HL-60/S4 treated with phorbol 12-myristate 13-acetate at 8.2 ng/mL for 4 days and 3 days (cell line): ENCODE data around the gene TSPAN5.

ENCODE experiments used
- in situ Hi-C: fragments of 300-500 bp; cut with MboI; formaldehyde crosslinking; loops from 2 replicates; pipeline ENCODE4 v1.15.0; 2022; ENCODE audit warnings: low sequenced_read_pairs

Gene TSPAN5

GRCh38 chr4:98522062-98522461, 136.3 kb downstream of the TSPAN5 start:
- in situ Hi-C loops, result no loop called here

DNA sequence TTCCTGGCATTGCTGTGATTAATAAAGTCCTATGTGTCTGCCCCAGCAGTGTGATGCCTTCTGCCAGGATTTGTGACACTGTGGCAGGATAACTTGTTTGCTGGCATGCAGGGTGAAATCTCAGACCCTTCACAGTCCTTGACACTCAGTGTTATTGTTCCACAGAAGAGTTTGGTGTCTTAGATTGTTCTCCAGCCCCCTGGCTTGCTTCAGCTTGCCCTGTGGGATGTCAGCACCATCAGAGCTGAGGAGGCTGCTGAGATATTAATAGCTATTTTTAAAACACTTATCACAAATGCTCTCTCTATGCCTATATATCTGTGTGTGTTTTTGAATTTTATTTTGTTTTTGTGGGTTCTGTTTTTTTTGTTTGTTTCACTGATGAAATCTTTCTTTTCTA, 136.9 kb downstream of the TSPAN5 start:
- in situ Hi-C loops, result no loop called here

GRCh38 chr4:98519268-98519977, 139.0 kb downstream of the TSPAN5 start:
- in situ Hi-C loops, result no loop called here

GRCh38 chr4:98518559-98519267, 139.7 kb downstream of the TSPAN5 start:
- in situ Hi-C loops, result no loop called here

DNA sequence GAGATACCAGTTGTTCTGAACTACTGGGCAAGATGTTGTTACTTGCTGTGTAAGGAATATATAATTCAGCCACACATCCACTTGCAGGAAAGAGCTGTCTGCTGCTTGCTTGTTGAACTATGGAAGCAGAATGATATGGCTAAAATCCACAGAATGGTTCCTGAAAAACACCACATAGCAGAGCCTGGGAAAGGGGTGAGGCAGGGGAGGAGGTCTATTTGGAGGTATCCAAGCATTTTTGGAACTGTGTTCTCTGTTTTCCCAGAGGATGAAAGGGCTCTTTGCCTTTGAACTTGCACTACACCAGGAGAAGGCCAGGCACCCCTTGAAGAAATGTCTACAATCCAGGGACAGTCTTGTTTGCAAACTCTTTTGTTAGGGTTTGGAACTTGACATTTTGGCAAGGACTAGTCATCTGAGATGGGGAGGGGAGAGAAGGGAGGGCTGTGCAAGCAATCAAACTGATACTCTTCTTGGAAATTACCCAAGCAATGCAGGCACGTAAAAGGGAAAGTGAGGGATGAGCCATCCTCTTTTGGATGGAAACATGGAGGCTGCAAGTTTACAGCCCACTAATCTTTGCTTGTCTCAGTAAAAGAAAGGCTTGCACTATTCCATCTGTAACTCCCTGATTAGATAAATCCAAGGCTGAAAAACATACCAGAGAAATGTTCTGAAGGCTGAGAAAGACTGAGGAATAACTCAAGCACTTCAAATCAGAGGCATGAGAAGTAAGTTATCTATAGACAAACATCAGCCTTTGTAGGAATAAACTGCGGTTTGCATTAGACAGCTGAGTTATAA, 141.0 kb downstream of the TSPAN5 start:
- in situ Hi-C loops, result no loop called here

DNA sequence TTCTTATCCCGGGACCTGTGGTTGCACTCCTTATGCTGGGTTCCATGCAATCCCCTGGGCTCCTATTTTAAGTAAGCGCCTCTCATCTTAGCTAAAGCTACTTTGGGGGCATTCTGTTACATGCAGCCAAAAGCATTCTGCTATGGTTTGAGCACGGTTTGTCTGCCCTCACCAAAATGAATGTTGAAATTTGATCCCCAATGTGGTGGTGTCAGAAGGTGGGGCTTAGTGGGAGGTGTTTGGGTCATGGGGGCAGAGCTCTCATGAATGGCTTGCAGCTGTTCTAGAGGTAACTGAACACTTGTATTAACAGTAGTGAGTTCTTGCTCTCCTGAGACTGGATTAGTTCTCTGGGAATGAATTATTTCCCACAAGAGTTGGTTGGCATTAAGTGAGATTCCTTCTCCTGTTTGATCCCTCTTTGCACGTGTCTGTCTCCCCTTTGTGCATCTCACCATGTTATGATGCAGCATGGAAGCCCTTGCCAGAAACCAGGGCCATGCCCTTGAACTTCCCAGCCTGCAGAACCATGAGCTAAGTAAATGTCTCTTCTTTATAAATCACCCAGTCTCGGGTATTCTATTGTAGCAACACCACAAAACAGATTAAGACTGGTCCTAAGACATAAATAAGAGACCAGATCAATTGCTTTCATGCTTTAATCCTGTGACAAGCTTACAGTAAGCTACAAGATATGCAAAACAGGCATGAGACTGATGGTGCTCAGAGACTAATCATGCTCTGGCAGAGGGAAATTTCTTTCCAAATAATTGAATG, 141.8 kb downstream of the TSPAN5 start:
- in situ Hi-C loops, result no loop called here

DNA sequence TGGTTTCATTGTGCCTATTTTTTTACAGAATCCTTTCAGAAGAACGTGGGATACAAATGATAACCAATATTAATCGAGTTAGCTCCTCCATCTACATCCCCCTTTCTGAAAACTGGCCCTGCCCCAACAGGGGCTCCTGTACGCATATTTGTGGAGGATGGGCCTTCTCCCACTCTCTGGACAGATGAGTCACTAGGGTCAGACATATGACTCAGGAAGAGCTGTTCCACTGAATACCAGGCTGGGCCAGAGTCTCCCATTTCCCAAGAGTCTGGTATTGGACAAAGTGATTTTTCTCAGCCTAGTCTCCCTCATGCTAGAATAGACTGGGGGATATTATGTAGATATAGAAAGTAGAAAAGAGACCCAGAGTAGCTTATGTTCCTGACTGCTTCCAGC, 142.4 kb downstream of the TSPAN5 start:
- in situ Hi-C loops, result no loop called here

DNA sequence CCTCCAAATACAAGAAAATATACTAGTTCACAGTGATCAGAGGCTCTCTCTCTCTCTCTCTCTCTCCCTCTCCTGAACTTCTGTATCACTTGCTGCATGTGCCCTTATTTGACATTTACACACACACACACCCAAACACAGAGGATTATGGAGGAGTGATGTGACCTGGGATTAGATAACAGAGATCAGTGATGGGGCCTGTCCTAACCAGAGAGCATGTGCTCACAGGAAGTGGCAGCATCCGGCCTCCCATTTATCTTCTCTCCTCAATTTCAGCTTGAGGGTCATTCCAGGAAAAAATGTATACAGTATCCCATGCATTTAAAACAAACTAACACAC, 143.0 kb downstream of the TSPAN5 start:
- in situ Hi-C loops, result no loop called here

DNA sequence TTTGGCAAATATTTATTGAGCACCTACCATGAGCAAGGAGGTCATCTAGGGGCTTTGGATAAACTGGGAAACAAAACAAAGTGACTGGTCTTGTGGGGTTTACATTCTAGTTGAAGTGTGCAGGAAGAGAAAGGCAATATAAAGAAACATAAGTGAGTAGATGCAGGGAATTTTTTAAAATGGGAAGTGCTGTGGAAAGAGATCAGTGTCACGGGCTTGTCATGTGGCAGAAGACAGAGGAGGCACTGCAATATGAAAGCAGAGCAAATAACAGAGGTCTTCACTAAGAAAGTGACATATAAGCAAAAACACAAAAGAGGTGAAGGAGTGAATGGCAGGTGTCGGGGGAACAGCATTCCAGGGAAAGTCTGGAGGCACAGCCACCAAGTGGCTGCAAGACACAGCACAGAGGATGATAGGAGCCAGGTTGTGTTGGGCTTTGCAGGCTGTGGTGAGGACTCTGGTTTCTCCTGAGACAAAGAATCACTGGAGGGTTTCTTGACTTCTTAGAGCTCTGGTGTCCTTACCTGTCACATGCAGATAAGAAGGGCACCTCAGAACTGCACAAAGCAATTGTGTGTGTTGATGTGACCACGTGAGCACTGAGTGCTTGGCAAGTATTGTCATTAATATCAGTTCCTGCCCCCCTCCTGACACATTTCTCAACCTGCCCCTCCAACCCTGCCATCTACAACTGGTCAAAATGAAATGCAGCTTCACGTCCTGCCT, 143.5 kb downstream of the TSPAN5 start:
- in situ Hi-C loops, result no loop called here

- in situ Hi-C loops, result no loop called here
These were observed 145.5 kb downstream of the TSPAN5 start for GRCh38 chr4:98512918-98513317.

- in situ Hi-C loops, result no loop called here
These were observed 147.5 kb downstream of the TSPAN5 start for GRCh38 chr4:98510757-98511517.

GRCh38 chr4:98510340-98510739, 148.1 kb downstream of the TSPAN5 start:
- in situ Hi-C loops, result no loop called here

DNA sequence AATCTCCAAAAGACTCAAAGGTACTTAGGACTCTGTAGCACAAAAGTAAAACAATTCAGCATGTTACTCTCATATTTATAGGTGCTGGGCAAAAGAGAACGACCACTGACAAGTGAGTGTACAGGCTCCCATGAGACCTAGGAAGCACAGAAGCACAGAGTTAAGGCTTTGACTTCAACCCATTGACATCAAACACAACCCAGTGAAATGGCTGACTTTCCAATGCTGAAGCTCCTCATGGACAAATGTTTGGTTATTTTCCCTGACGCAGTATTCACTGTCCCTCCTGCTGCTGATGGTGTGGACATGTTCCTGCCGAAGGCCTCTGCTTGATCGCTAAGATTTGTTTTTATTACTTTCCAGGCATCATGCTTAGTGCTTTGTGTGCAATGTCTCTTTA, 148.7 kb downstream of the TSPAN5 start:
- in situ Hi-C loops, result no loop called here

- in situ Hi-C loops, result no loop called here
These were observed 149.4 kb downstream of the TSPAN5 start for GRCh38 chr4:98508829-98509598.

DNA sequence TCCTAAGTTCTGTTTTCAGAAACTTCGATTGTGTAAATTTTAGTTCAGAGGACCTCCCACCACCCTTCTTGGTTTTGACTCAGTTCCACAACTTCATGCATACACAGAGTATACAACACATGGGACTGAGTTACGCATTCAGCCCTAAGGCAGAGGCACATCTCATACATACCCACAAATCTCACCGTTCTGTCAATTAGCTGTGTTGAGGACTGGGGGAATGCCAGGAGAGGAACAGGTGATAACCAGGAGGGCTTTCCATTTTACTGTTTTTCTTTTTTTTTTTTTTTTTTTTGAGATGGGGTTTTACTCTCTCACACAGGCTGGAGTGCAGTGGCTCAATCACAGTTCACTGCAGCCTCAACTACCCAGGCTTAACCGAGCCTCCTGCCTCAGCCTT, 150.2 kb downstream of the TSPAN5 start:
- in situ Hi-C loops, result no loop called here

DNA sequence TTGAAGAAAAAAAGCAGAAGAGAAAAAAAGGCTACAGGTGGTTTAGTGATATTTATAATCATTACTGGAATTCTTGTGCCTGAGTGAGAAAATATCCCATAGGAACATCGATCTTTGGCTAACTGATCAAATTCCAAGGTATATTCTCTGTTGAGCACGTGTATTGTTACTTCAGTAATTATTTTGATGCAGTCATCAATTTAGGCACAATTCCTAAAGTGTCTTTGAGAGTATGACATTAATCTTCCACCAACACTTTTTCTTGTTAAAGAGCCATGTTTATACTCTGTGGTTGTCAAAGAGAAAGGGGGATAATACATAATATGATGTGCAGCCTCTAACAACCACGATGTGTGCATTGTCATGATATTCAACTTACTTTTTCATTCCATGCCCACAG, 151.1 kb downstream of the TSPAN5 start:
- in situ Hi-C loops, result no loop called here

GRCh38 chr4:98506462-98507132, 151.8 kb downstream of the TSPAN5 start:
- in situ Hi-C loops, result no loop called here

DNA sequence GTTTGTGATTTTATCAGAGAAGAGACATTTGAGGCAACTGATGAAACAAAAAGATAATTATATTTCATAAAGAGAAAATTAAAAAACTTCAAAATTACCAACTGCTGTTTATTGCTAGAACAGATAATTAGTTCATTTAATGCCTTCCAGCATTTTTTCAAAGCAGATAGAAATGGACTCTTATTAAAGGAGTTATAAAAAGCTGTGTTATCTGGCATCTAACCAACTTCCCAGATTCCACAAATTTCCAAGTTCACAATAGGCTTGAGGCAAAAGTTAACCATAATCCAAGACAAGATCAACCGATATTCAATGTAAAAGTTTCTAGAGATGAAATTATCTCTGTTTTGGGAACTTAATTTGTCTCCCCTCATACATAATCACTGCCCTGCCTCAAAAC, 152.4 kb downstream of the TSPAN5 start:
- in situ Hi-C loops, result no loop called here
